ENCODE measurements around the gene CNOT2. TPM values are rescaled to one million over a fixed set of nuclear protein-coding genes. Genes with fewer than 3 reads are reported as not detected.

Gene CNOT2
- total RNA-seq, 2 donors from 2014 or later, result 94.8 to 111 TPM

DNA sequence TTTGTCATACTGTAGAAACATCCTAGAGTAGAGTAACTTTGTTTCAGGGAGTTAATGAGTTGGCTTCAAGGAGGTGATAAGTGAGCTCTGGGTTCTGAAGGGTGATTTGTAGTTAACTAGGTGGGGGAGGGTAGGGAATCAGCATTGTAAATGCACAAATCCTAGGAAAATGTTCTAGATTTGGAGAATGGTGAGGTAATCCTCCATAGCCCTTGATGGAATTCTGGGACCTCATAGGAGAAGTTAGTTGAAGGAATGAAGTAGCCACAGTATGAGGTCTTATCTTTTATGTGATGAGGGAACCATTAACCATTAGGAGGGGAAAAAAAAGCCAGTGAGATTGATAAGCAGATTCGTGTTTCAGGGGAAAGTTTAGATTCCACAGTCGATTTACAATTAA, 8.0 kb downstream of the CNOT2 start:
- Histone ChIP-seq H3K9me3 (no peaks in the 10 kb centered on the region), H3K4me3 (no peak overlapping the region), H3K27me3 (replicated peaks; ENCODE audit: insufficient read depth) (no peaks in the 10 kb centered on the region), H3K36me3 (no peaks in the 10 kb centered on the region), H3K27ac (no peak overlapping the region), H3K4me1 (ENCODE audit: control insufficient read depth in 1 of 2, low read depth in 2 of 2) (peaks cover 40 to 72% of the 10 kb centered on the region in 2 donors)
- ATAC-seq (ENCODE audit: insufficient number of reproducible peaks, low FRiP score, low read depth) (no peak), DNase-seq (ENCODE audit: low spot score) (no peak)
- TF ChIP-seq, protein P1, sequence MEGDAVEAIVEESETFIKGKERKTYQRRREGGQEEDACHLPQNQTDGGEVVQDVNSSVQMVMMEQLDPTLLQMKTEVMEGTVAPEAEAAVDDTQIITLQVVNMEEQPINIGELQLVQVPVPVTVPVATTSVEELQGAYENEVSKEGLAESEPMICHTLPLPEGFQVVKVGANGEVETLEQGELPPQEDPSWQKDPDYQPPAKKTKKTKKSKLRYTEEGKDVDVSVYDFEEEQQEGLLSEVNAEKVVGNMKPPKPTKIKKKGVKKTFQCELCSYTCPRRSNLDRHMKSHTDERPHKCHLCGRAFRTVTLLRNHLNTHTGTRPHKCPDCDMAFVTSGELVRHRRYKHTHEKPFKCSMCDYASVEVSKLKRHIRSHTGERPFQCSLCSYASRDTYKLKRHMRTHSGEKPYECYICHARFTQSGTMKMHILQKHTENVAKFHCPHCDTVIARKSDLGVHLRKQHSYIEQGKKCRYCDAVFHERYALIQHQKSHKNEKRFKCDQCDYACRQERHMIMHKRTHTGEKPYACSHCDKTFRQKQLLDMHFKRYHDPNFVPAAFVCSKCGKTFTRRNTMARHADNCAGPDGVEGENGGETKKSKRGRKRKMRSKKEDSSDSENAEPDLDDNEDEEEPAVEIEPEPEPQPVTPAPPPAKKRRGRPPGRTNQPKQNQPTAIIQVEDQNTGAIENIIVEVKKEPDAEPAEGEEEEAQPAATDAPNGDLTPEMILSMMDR (IDR thresholded peaks at IDR 0.05), result no peak

DNA sequence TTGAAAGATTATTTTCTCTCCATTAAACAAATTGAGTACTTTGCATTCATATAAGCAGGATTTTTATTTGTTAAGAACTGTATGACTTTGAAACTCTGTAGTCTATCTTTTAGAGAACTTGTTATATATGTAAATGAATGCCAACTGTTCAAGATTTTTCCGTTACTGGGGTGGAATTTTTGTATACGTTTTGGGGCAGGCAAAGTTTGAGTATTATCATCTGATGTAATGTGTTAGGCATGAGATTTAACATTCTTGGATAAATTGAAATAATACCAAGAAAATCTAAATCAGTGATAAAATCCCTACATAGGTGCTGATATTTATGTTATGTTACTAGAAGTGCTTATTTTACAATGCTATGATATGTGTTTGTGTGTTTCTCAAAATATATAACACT, 8.4 kb downstream of the CNOT2 start:
- no peak overlapping the region for H3K4me3 ChIP-seq
- no peaks in the 10 kb centered on the region for H3K9me3 ChIP-seq
- H3K36me3 ChIP-seq, result no peaks in the 10 kb centered on the region
- TF ChIP-seq, protein P1 (IDR thresholded peaks at IDR 0.05), result no peak
- no peak overlapping the region for H3K27ac ChIP-seq
- H3K27me3 ChIP-seq (replicated peaks; ENCODE audit: insufficient read depth), result no peaks in the 10 kb centered on the region
- DNase-seq (ENCODE audit: low spot score) (no peak), ATAC-seq (ENCODE audit: insufficient number of reproducible peaks, low FRiP score, low read depth) (no peak)
- peaks cover 38 to 72% of the 10 kb centered on the region in 2 donors for H3K4me1 ChIP-seq (ENCODE audit: control insufficient read depth in 1 of 2, low read depth in 2 of 2)

DNA sequence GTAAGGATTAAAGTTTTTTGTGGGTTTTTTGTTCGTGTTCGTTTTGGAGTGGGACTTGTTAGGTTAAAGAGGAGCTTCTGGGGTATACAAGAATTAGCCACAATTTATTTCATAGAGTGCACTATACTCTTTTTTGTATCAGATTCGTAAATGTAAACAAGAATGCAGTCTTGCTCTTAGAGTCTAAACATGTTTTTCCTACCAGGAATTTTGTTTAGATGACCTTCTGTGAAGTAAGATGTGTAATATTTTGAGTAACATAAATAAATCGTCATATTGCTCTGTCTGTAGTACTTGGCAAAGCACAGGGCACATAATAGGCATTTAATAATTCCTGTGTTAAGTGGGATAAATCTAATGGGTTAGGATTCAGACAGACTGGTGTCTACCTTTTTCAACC, 9.6 kb downstream of the CNOT2 start:
- Histone ChIP-seq H3K36me3 (no peaks in the 10 kb centered on the region), H3K4me3 (no peak overlapping the region), H3K27ac (no peak overlapping the region), H3K4me1 (ENCODE audit: control insufficient read depth in 1 of 2, low read depth in 2 of 2) (peaks cover 29 to 67% of the 10 kb centered on the region in 2 donors), H3K9me3 (no peaks in the 10 kb centered on the region), H3K27me3 (replicated peaks; ENCODE audit: insufficient read depth) (no peaks in the 10 kb centered on the region)
- DNase-seq (ENCODE audit: low spot score) (no peak), ATAC-seq (ENCODE audit: insufficient number of reproducible peaks, low FRiP score, low read depth) (no peak)
- TF ChIP-seq, protein P1 (IDR thresholded peaks at IDR 0.05), result no peak

DNA sequence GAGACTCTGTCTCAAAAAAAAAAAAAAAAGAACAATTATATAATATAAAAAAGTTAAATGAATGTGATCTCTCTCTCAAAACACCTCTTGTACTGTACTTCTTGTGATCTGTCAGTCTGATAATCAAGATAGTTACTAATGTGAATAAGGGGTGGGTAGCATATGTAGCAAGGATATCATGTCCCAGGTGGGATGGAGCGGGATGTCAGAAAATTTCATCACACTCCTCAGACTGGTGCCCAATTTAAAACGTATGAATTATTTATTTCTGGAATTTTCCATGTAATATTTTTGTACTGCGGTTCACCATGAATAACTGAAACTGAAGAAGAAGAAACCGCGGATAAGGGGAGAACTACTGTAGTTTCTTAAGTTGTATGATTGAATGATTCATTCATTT, 11.0 kb downstream of the CNOT2 start:
- peaks cover 21 to 60% of the 10 kb centered on the region in 2 donors for H3K4me1 ChIP-seq (ENCODE audit: control insufficient read depth in 1 of 2, low read depth in 2 of 2)
- peak overlapping the region in 1 of 2 donors; percentile 59 for H3K27ac ChIP-seq
- DNase-seq (ENCODE audit: low spot score), result no peak
- ATAC-seq (ENCODE audit: insufficient number of reproducible peaks, low FRiP score, low read depth), result no peak
- no peaks in the 10 kb centered on the region for H3K9me3 ChIP-seq
- H3K4me3 ChIP-seq, result no peak overlapping the region
- no peaks in the 10 kb centered on the region for H3K36me3 ChIP-seq
- no peaks in the 10 kb centered on the region for H3K27me3 ChIP-seq (replicated peaks; ENCODE audit: insufficient read depth)
- TF ChIP-seq, protein P1 (IDR thresholded peaks at IDR 0.05), result no peak

DNA sequence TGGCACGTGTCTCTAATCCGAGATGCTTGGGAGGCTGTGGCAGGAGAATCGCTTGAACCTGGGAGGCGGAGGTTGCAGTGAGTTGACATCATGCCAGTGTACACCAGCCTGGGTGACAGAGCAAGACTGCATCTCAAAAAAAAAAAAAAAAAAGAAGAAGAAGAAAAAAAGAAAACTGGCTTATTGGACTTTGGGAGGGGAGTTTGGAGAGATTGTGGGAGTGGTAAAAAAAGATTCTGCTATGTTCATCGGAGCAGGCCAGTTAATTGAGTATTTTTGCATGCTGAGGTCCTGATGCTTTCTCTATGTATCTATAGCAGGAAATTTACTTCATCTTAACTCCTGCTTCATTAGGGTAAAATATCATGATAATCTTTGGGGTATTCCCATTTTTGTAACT, 11.6 kb downstream of the CNOT2 start:
- H3K27ac ChIP-seq, result peak overlapping the region; percentile 41 to 59
- peak overlapping the region; percentile 58 for H3K4me3 ChIP-seq
- no peak for ATAC-seq (ENCODE audit: insufficient number of reproducible peaks, low FRiP score, low read depth)

More for the DNA sequence above, 11.6 kb downstream of the CNOT2 start:
- Histone ChIP-seq H3K36me3 (no peaks in the 10 kb centered on the region), H3K27me3 (replicated peaks; ENCODE audit: insufficient read depth) (no peaks in the 10 kb centered on the region), H3K9me3 (no peaks in the 10 kb centered on the region), H3K4me1 (ENCODE audit: control insufficient read depth in 1 of 2, low read depth in 2 of 2) (peaks cover 21 to 60% of the 10 kb centered on the region in 2 donors)
- no peak for DNase-seq (ENCODE audit: low spot score)
- TF ChIP-seq, protein P1 (IDR thresholded peaks at IDR 0.05), result no peak

Measured in thoracic aorta (tissue), 2 donors.